H9 (cell line): ENCODE data around the gene CPEB2. TPM values are rescaled to one million over a fixed set of nuclear protein-coding genes. Genes with fewer than 3 reads are reported as not detected.

Source experiments
- DNase-seq: peaks from one replicate; pipeline ENCODE4 v3.0.0-alpha.2; 2017
- H2AFZ ChIP-seq: one replicate; pipeline ENCODE4 v1.6.1; 2013; ENCODE audit warnings: mild to moderate bottlenecking, low read length, control low read depth, moderate library complexity
- H2AK5ac ChIP-seq: 2 replicates; pipeline ENCODE4 v1.6.1; 2013; ENCODE audit warnings: low read length, control low read depth, mixed read lengths; ENCODE audit not compliant: insufficient read length
- H2BK120ac ChIP-seq: one replicate; pipeline ENCODE4 v1.6.1; 2013; ENCODE audit warnings: low read depth, mild to moderate bottlenecking, low read length, control low read depth, inconsistent platforms; ENCODE audit not compliant: poor library complexity, severe bottlenecking
- H2BK12ac ChIP-seq: 2 replicates; pipeline ENCODE4 v1.6.1; 2013; ENCODE audit warnings: low read length, control low read depth, mixed read lengths, low read depth; ENCODE audit not compliant: insufficient read length
- H2BK15ac ChIP-seq: 2 replicates; pipeline ENCODE4 v1.6.1; 2013; ENCODE audit warnings: low read depth, low read length, control low read depth
- H2BK20ac ChIP-seq: one replicate; pipeline ENCODE4 v1.6.1; 2013; ENCODE audit warnings: low read depth, mild to moderate bottlenecking, low read length, control low read depth, inconsistent platforms; ENCODE audit not compliant: poor library complexity, severe bottlenecking
- H2BK5ac ChIP-seq: 2 replicates; pipeline ENCODE4 v1.6.1; 2013; ENCODE audit warnings: low read length, control low read depth, mixed read lengths; ENCODE audit not compliant: insufficient read length
- H3K14ac ChIP-seq: 2 replicates; pipeline ENCODE4 v1.6.1; 2013; ENCODE audit warnings: low read length, control low read depth; ENCODE audit not compliant: insufficient read depth
- H3K18ac ChIP-seq: 2 replicates; pipeline ENCODE4 v1.6.1; 2013; ENCODE audit warnings: low read depth, mild to moderate bottlenecking, mixed read lengths, low read length, control low read depth; ENCODE audit not compliant: insufficient read length
- H3K23ac ChIP-seq: 2 replicates; pipeline ENCODE4 v1.6.1; 2013; ENCODE audit warnings: low read length, control low read depth, mixed read lengths, low read depth; ENCODE audit not compliant: insufficient read length
- H3K23me2 ChIP-seq: 2 replicates; pipeline ENCODE4 v1.6.1; 2013; ENCODE audit warnings: low read depth, mild to moderate bottlenecking, mixed read lengths, low read length, control low read depth; ENCODE audit not compliant: insufficient read length, poor library complexity, severe bottlenecking
- H3K27ac ChIP-seq: 2 replicates; pipeline ENCODE4 v1.5.1; 2013; ENCODE audit warnings: low read length, control low read depth, mixed read lengths, low read depth; ENCODE audit not compliant: insufficient read length
- H3K27me3 ChIP-seq: 2 replicates; pipeline ENCODE4 v1.6.1; 2013; ENCODE audit warnings: low read length, control low read depth, inconsistent platforms; ENCODE audit not compliant: insufficient read depth
- H3K4ac ChIP-seq: 2 replicates; pipeline ENCODE4 v1.6.1; 2013; ENCODE audit warnings: low read depth, mild to moderate bottlenecking, control low read depth, inconsistent platforms, low read length, moderate library complexity
- H3K4me1 ChIP-seq: 2 replicates; pipeline ENCODE4 v1.6.1; 2013; ENCODE audit warnings: low read length, control low read depth, inconsistent platforms; ENCODE audit not compliant: insufficient read depth
- H3K4me2 ChIP-seq: 2 replicates; pipeline ENCODE4 v1.6.1; 2013; ENCODE audit warnings: low read length, control low read depth, mixed read lengths; ENCODE audit not compliant: insufficient read length, insufficient read depth
- H3K56ac ChIP-seq: 2 replicates; pipeline ENCODE4 v1.6.1; 2013; ENCODE audit warnings: low read depth, mild to moderate bottlenecking, mixed read lengths, low read length, control low read depth; ENCODE audit not compliant: insufficient read length
- H3K79me1 ChIP-seq: 2 replicates; pipeline ENCODE4 v1.6.1; 2013; ENCODE audit warnings: low read depth, mild to moderate bottlenecking, moderate library complexity, low read length, control low read depth, inconsistent platforms; ENCODE audit not compliant: insufficient read depth, poor library complexity, severe bottlenecking
- H3K79me2 ChIP-seq: 2 replicates; pipeline ENCODE4 v1.6.1; 2013; ENCODE audit warnings: low read length, control low read depth, inconsistent platforms; ENCODE audit not compliant: insufficient read depth
- H3K9ac ChIP-seq: 2 replicates; pipeline ENCODE4 v1.6.1; 2013; ENCODE audit warnings: low read length, control low read depth, mixed read lengths; ENCODE audit not compliant: insufficient read length; ENCODE audit errors: extremely low read depth
- H3K9me3 ChIP-seq: one replicate; pipeline ENCODE4 v1.6.1; 2013; ENCODE audit warnings: low read depth, low read length, inconsistent platforms; ENCODE audit not compliant: control insufficient read depth
- H3T11ph ChIP-seq: one replicate; pipeline ENCODE4 v1.6.1; 2013; ENCODE audit warnings: mild to moderate bottlenecking, low read length, control low read depth, inconsistent platforms
- H4K20me1 ChIP-seq: one replicate; pipeline ENCODE4 v1.6.1; 2013; ENCODE audit not compliant: control insufficient read depth, insufficient read length, insufficient read depth
- H4K5ac ChIP-seq: 2 replicates; pipeline ENCODE4 v1.6.1; 2013; ENCODE audit warnings: low read depth, mild to moderate bottlenecking, mixed read lengths, low read length, control low read depth; ENCODE audit not compliant: insufficient read length
- H4K8ac ChIP-seq: replicated peaks from 2 replicates; pipeline ENCODE4 v1.6.1; 2013; ENCODE audit warnings: low read length, control low read depth, mixed read lengths, low read depth; ENCODE audit not compliant: insufficient read length
- H4K91ac ChIP-seq: 2 replicates; pipeline ENCODE4 v1.6.1; 2013; ENCODE audit warnings: low read depth, mild to moderate bottlenecking, moderate library complexity, mixed read lengths, low read length, control low read depth; ENCODE audit not compliant: insufficient read length
- H3K27ac Mint-ChIP-seq, 3 experiments: 2 replicates in 2 of 3; 3 replicates in 1 of 3; pipeline ENCODE4 v1.8.0; 2020 to 2021; ENCODE audit warnings: mixed read lengths in 3 of 3, mild to moderate bottlenecking in 1 of 3, moderate library complexity in 1 of 3
- H3K27me3 Mint-ChIP-seq: 2 replicates; pipeline ENCODE4 v1.8.0; 2021; ENCODE audit warnings: low read depth, mild to moderate bottlenecking, moderate library complexity, mixed read lengths
- H3K36me3 Mint-ChIP-seq, 3 experiments: 2 replicates in 2 of 3; 3 replicates in 1 of 3; pipeline ENCODE4 v1.8.0; 2020 to 2021; ENCODE audit warnings: low read depth in 3 of 3, mixed read lengths in 3 of 3; ENCODE audit not compliant: insufficient read depth in 1 of 3
- H3K4me1 Mint-ChIP-seq, 2 experiments: 2 replicates each; pipeline ENCODE4 v1.8.0; 2020; ENCODE audit warnings: mixed read lengths in 2 of 2
- H3K4me3 Mint-ChIP-seq, 2 experiments: 2 replicates in 1 of 2; 3 replicates in 1 of 2; pipeline ENCODE4 v1.8.0; 2020 to 2021; ENCODE audit warnings: mild to moderate bottlenecking in 2 of 2, mixed read lengths in 2 of 2, moderate library complexity in 1 of 2
- H3K9me3 Mint-ChIP-seq, 2 experiments: 2 replicates in 1 of 2; 3 replicates in 1 of 2; pipeline ENCODE4 v1.8.0; 2020; ENCODE audit warnings: mild to moderate bottlenecking in 2 of 2, mixed read lengths in 2 of 2, moderate library complexity in 1 of 2
- WGBS: extraction: QIAGEN DNeasy Blood & Tissue Kit; methylation state at CpG from one replicate; pipeline ENCODE4 v1.1.7; 2013; ENCODE audit warnings: missing lambda C conversion rate, low lambda C conversion rate, mixed read lengths; ENCODE audit not compliant: insufficient read length; ENCODE audit errors: extremely low coverage; 5-methylcytosine and 5-hydroxymethylcytosine counted together
- total RNA-seq: library from RNA; stranded (reverse); gene quantifications from 2 replicates; pipeline ENCODE4 v1.2.1, GENCODE V29; 2021
- TF ChIP-seq, protein P1 (sequence below): fragments of 200-600 bp; sonication (generic); conservative IDR thresholded peaks from 3 replicates; pipeline ENCODE4 v1.8.0; 2021; ENCODE audit warnings: antibody characterized with exemption, mild to moderate bottlenecking

Gene CPEB2
- total RNA-seq, 1 experiment from 2014 or later: 1.8 TPM

DNA sequence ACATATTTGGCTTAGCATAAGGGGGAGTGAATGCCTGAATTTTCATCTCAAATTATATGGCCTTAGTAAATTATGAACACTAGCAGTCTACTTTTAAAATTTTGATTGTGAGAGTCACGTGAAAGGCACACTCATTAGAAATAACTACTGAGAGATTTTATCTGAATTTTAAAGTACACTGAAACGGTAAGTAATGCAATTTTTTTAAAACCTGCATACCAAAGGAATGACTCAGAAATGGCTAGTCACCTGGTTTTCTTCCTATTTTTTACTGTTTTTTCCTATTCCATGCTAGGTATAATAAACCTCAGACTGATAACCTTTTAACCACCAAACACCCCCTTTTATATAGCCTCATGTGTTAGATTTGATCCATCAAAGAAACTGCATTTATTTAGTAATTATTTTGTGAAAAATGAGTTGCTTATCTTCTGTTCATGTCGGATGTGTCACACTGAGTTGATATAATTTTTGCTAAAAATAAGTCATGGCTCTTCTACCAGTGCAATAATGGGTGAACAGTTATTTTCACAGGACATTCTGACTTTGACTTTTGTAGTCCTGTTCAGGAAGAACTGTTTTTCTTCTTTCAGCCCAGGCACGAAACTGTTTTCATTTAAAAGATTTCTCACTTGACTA, 40.4 kb downstream of the CPEB2 start:
- DNase-seq: no peak
- Histone ChIP-seq H2BK15ac (no peak overlapping the region), H3K27ac (no peak overlapping the region), H4K20me1 (no peaks in the 10 kb centered on the region), H2BK12ac (no peak overlapping the region), H3K4me2 (no peak overlapping the region), H3K9me3 (no peaks in the 10 kb centered on the region), H3K79me1 (no peaks in the 10 kb centered on the region), H4K8ac (no peak overlapping the region), H2AFZ (no peak overlapping the region), H3K4ac (no peak overlapping the region), H3K9ac (no peak overlapping the region), H3K23me2 (no peaks in the 10 kb centered on the region), H4K5ac (no peak overlapping the region), H3K23ac (no peak overlapping the region), H3K18ac (no peak overlapping the region), H4K91ac (no peak overlapping the region), H2AK5ac (no peak overlapping the region), H3K4me1 (no peaks in the 10 kb centered on the region; the same call in 1 of the 2 replicates), H2BK20ac (no peak overlapping the region), H3K79me2 (no peaks in the 10 kb centered on the region), H3K27me3 (no peaks in the 10 kb centered on the region), H2BK5ac (no peak overlapping the region), H3T11ph (no peak overlapping the region), H2BK120ac (no peak overlapping the region), H3K14ac (no peak overlapping the region), H3K56ac (no peak overlapping the region)
- Mint-ChIP-seq H3K4me1 (peaks cover 8 to 10% of the 10 kb centered on the region in 2 experiments), H3K4me3 (no peak overlapping the region), H3K9me3 (no peaks in the 10 kb centered on the region), H3K27ac (no peak overlapping the region), H3K36me3 (no peaks in the 10 kb centered on the region), H3K27me3 (no peaks in the 10 kb centered on the region)
- TF ChIP-seq, protein P1, sequence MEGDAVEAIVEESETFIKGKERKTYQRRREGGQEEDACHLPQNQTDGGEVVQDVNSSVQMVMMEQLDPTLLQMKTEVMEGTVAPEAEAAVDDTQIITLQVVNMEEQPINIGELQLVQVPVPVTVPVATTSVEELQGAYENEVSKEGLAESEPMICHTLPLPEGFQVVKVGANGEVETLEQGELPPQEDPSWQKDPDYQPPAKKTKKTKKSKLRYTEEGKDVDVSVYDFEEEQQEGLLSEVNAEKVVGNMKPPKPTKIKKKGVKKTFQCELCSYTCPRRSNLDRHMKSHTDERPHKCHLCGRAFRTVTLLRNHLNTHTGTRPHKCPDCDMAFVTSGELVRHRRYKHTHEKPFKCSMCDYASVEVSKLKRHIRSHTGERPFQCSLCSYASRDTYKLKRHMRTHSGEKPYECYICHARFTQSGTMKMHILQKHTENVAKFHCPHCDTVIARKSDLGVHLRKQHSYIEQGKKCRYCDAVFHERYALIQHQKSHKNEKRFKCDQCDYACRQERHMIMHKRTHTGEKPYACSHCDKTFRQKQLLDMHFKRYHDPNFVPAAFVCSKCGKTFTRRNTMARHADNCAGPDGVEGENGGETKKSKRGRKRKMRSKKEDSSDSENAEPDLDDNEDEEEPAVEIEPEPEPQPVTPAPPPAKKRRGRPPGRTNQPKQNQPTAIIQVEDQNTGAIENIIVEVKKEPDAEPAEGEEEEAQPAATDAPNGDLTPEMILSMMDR: no peak
- WGBS: no CpG with 5 or more reads among the region's 4 CpGs
